GM21723 (cell line): Measurements from ENCODE around the gene MUSTN1.

Experiments
- ATAC-seq: cut with Tn5 transposase; IDR thresholded peaks from one replicate; pipeline ENCODE4 v1.9.1; 2021; ENCODE audit warnings: mild to moderate bottlenecking, moderate library complexity; ENCODE audit not compliant: unreplicated experiment

The MUSTN1 gene

DNA sequence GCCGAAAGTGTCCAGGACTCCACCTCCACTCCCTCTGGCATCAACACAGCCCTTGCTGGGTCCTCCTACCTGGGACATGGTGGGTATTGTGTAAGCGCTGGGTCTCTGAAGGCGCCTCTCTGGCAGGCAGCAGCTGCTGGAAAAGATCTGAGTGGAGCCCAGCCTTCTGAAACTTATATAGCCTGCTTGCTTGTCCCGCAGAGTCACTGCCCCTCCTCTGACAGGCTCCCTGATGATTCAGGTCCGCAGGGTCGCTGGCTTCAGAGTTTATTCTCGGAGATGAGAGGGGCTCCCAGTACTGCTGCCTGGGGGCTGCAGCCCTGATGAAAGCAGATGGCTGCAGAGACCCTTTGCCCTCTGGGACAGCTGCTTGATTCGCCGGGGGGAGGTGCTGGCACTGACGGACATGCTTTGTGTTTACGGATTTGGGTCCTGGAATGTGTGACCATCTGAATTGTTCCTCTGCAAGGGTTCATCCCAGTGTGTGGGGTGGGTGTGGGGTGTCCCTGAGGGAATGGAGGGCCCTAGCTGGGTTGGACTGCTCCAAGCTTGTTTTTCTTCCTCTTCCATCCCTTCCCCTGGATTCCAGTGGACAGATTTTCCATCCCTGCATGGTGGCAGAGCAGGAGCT, at the start of gene MUSTN1:
Gene MUSTN1 (minus strand): TSS at position 149 of the 631 bp plus-strand sequence. CDS start 71 bp downstream, at position 78.
- ATAC-seq, result no peak

DNA sequence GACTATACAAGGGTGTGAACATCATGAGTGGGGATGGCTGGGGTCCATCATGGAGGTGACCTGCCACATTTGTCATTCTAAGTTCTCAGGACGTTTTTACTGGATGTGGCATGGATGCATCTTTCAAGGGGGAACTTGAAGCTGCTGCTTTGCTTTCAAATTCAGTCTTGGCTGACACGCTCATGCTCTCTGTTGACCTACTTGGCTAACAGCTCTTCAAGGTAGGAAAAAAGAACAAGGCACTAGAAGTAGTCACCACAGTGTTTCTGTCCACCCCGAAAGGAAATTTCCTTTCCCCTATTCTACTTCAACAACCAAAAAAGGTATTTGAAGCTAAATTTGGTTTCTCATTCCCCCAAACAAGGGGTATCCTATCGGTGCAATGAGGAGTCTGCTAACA, 47.6 kb upstream of the MUSTN1 start:
- ATAC-seq, result no peak

DNA sequence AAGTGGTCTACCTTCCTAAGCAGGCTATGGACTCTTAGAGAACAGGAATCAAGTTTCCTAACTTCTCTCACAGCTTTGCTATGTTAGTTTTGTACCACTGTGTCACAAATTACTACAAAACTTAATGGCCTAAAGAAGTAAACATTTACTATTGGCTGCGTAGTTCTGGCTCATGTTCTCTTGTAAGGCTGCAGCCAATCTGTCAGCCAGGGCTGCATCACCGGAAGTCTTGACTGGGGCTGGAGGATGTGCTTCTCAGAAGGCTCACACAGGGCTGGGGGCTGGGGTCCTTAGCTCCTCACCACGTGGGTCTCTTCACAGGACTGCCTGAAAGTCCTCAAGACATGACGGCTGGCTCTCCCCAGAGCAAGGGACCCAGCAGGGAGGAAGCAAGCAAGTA, 47.1 kb upstream of the MUSTN1 start:
- ATAC-seq, result no peak

DNA sequence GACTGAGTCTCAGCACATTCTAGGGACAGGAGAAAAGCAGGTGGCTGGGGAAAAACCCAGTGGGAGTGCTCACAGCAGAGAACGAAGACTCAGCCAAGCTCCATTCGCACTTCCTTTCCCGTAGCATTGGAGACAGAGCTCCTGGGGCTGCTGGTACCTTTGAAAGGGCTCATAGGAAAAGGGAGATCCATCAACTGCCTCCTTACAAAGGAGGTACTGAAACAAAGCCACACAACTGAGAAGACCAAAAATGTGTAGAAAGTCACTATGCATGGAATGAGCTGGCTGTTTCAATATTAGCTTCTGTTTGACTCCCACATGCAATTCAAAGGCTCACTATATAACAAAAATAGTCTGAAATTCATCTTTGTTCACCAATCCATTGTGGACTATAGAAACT, 45.7 kb upstream of the MUSTN1 start:
- ATAC-seq, result peak; percentile 73

DNA sequence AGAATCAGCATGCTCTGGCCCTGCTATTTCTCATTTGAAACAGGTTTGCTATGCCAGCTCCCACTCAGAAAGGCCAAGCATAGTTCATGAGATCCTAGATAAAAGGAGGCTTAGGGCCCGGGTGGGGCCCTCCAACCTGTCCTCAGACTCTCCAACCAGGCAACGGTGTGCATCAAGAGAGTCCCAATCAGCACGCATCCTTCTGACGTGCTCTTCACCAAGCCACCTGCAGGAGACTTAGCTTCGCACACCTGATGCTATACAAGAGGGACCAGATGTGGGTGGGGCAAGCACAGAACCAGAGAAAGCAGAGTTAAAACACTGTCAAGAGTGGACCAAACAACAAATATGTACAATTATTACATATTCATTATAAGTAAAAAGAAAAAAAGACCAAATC, 45.2 kb upstream of the MUSTN1 start:
- ATAC-seq, result peak; percentile 14

DNA sequence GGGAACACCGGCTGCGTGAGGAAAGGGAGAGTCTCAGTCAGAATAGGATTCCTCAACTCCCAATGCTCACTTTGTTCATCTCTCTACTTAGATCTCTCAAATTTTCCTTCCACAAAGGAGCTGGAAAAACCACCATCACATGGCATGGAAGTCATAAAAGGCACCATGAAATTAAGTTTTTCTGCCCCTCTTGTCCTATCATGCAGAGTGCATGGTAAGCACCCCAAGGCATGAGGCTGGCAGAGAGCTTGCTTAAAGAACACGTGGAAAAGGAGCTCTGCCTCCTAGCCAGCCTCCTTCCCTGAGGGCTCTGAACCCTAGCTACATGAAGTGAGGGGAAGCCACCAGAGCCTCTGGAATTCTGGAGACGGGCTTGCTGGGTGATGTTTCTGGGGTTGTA, 44.8 kb upstream of the MUSTN1 start:
- no peak for ATAC-seq

DNA sequence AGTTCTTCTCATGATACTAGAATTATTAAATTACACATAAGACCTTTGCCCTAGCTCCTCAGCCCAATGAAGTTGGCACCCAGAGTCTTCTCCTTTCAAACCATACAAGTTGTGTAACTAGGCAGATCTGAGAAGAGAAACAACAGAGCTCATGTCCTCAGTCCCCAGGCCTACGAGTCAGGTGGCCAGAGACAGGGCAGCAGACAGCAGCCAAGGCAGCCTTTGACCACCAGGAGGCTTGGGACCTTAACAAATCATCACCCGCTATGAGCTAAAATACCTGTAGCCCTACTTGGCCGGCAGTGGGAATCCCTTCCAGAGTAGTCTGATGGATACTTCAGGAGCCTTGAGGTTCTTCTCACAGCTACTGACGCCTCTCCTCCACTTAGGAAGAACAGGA, 44.3 kb upstream of the MUSTN1 start:
- no peak for ATAC-seq

DNA sequence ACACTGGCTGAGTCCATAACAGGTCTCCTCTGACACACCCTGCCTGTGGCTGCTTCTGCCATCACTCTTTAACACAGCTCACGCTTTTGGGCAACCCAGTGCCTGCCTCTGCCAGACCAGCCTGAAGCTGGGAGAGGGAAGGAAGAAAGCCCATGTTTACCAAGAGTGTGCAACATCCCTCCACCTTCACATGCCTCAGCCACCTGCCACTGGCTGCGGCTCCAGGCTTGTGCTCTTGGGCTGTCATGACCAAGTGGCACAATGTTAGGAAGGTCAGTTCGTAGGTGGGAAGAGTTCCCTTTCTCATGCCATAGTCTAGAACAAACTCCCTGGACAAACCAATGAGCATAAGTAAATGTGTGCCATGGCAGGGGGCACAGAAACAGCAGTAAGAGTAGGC, 42.3 kb upstream of the MUSTN1 start:
- no peak for ATAC-seq

DNA sequence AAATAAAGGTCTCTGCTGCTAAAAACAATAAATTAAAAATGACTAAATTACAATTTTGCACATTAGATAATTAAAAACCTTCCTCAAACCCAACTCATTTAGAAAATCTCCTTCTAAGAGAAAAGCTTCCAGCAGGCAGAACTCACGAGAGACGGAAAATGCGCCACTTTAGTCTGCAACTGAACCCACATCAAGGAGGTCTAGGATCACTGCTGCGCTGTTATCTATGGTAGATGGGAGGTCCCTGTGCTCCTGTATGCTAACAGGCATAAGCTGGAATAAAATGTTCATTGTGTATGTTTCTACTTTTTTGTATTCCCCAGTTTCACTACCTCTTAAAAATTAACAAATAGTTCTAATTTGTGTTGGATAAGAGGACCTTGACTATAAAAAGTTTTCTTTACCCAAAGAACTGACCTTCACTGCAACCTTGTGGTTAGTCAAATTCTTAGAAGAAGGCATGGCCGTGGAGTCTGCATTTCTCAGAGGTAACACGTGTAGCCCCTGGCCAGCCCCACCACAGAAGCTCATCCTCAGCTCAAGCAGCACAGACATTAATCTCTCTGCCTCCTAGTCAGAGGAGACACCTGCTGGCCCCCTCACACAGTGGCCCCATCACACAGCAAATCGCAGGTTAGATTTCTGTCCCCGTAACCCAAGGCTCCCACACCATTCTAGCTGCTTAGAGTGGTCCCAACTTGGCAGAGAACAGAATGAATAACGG, 40.2 kb upstream of the MUSTN1 start:
- no peak for ATAC-seq

DNA sequence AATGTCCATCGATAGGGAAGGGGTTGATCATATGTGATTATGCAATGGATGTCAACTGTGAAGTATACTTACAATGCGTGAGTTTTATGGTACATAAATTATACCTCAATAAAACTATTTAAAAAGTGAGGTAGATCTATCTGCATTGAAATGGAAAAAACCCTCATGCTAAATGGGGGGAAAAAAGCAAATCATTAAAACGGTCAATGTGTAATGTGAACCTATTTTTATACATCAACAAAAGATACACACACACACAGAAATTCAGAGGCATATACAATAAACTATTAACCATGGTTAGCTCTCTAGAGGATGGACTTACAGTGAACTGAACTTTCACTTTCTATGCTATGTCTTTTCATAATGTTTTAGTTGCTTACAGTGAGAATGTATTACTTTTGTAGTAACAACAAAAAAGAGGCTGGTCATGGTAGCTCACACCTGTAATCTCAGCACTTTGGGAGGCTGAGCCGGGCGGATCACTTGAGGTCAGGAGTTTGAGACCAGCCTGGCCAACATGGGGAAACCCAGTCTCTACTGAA, 39.4 kb upstream of the MUSTN1 start:
- ATAC-seq, result no peak

DNA sequence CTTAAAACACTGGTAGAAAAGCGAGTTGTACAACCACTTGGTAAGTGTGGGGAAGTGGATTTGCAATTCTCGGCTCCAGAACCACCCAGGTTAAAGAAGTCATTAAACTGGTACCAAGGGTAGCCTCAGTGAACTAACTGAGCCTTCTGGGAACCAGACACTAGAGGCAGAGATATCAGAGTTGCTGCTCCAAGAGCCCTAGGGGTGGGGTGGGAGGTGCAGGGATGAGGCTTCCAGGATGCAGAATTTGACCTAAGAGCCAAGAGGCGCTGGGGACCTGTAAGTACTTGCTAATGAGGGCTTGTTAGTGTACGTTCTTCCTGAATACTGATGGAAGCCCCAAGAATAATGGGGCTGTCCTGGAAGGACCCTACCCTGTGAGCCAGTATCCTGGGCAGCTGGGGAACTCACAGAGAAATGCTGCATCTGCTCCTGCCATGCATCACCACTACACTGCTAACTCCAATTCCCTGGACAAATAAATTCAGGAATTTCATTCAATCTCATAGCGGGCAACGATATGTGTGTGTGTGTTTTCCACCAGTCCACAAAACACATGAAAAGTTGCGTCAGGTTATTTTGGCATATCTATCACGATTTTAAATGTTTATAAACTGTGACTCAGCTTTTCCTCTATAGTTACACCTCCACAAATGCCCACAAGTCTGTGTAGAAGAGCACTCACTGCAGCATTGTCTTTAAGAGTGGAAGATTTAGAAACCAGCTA, 38.8 kb upstream of the MUSTN1 start:
- no peak for ATAC-seq

DNA sequence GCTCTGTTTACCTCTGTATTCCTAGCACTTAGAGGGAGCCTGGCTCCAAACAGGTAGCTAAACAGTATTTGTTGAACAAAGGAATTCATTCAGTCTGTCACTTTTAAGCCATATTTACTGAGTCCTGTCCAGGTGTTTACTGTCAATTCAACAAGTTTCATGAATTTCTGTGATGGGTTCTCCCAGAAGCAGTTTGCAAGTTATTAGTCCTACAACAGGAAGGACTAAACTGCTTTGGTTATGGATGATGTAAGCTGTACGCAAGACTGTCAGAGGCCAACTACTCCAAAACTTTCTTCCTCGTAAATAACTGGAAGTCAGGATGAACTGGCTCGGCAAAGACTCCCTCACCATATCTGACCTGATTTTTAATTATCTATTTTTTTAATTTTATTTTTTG, 37.4 kb upstream of the MUSTN1 start:
- no peak for ATAC-seq

DNA sequence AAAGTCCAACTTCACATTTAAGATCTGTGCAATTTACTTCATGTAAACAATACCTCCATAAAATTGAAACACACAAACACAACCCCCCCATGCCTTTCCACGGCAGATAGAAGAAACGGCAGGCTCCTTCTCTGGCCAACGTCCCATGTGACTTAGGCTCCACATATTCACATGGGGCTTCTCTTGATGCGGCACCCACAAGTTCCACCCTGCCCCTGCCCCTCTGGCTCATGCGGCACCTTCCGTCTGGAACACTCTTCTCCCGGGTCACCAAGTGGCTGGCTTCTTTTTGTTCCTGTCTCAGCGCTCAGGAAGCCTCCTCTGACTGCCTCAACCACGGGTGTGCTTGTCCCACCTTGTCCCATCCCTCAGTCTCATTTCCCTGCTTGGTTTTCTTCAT, 36.9 kb upstream of the MUSTN1 start:
- no peak for ATAC-seq

DNA sequence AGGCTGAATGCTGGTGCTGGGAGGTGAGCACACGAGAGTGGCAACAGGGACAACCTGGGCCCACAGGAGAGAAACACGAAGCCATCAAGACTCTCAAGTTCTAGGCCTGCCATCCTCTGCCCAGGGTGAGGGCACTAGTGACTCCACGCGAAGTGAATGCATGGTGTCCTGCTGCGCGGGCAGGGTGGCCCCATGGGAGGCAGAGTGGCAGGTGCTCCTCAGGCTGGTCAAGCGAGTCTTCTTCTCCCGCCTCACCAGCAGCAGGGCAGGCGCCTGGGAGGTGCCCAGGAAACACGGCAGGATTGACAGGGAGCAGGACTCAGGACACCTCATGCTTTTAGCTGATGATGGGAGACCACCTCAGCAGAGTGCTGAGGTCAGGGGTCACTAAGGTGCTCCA, 35.7 kb upstream of the MUSTN1 start:
- no peak for ATAC-seq

DNA sequence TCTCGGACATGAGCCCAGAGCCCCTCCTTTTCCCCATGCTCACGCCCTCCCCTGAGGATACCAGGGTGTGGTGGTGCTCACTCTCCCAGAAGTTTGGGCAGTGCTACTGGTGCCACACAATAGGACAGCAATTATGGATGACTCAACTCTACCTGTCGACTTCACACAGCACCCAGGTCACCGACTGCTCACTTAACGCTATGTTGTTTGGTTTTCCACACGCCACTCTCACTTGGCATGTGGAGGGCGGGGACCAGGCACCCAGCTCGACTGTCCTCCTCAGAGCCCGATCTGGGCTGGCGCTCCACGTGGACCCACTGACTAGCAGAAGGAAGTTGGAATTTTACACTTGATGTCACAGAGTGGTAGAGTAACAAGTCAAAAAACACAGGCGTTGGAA, 31.6 kb upstream of the MUSTN1 start:
- ATAC-seq, result no peak

DNA sequence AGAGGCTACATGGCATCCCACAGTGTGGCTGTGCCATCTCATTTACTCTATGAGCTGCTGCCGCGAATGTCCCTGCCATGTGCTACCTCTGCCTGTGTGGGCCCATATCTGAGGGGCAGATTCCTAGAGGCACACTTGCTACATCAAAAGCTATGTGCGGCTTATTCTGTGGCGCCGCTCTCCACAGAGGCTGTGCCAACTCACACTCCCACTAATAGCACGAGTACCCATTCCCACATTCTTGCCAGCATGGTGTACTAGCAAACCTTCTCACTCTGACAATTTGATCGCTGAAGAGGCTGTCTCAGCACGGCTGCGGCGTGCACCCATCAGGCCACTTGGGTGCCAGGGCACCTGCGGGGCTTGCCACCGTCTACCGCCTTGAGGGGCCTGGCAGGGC, 31.2 kb upstream of the MUSTN1 start:
- ATAC-seq, result no peak

DNA sequence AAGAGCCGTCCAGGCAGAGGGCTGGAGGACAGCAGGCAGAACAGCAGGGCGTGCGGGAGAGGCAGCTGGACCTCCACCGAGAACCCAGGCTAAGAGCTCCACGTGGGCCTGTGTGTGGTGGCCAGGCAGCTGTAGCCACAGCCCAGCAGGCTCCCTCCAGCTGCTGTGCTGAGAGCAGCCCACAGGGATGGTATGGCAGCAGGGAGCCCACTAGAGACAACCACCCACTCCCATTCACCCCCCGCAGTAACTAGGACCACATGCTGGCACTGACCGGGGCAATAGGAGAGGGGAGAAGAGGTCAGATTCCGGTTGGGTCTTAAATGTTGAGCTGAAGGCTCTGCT, 25.6 kb upstream of the MUSTN1 start:
- no peak for ATAC-seq

DNA sequence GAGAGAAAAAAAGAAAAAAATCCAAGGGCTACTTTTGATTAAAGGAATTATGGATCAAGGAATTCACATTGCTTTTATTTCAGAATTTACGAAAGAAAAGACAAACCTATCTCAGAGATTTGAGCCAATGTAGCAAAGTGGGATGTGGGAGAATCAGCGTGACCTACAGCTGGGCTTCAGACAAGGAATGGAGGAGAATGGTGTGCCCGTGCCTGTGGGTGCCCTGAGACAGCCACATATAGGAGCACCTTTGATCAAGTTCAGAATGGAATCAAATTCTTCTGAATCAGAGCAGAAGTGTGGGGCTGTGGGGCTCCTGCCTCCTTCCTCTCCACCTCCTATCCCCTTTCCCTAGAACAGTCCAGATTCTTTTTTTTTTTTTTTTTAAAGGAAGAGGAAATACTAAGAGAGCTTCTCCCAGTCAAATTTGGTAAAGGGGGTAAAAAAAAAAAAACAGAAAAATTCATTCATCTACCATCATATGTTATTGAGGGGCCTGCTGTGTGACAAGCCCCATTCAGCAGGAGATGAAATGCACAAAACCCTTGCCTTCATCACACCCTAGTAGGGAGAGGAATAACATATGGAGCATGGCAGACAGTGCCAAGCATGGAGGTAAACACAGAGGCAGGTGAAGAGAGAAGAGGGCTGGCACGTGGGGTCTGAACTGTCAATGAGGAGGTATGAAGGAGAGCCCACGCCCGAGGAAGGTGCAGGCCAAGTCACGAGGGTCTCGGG, 25.0 kb upstream of the MUSTN1 start:
- ATAC-seq, result no peak

DNA sequence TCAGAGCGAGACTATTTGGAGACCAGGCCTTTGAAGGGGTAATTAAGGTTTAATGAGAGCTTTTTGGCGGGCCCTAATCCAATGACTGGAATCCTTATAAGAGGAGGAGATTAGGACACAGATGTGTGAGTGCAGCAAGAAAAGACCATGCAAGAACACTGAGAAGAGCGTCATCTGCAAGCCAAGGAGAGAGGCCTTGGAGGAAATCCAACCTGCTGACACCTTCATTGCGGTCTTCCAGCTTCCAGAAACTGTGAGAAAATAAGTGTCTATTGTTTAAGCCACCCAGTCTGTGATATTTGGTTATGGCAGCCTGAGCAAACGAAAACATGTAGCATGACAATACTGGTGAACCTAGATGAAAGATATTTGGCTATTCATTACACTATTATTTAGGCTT, 23.0 kb upstream of the MUSTN1 start:
- ATAC-seq, result no peak

DNA sequence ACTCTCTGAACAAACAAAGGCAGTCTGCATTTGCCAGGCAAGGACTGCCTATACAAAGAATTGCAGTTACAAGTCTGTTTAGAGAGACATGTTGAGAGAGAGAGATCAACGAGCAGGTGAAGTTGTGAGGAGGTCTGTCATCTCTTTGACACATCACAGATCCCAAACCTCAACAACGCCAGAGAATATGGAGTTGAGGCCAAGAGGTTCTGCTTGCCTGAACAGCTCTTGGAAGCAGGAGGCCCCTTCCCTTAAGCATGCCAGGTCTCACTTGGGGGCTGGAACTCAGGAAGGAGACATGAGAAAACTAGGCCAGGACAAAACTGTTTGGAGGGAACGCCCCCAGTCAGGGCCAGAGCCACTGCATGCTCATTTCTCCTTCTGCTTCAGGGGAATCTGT, 22.3 kb upstream of the MUSTN1 start:
- ATAC-seq, result no peak

DNA sequence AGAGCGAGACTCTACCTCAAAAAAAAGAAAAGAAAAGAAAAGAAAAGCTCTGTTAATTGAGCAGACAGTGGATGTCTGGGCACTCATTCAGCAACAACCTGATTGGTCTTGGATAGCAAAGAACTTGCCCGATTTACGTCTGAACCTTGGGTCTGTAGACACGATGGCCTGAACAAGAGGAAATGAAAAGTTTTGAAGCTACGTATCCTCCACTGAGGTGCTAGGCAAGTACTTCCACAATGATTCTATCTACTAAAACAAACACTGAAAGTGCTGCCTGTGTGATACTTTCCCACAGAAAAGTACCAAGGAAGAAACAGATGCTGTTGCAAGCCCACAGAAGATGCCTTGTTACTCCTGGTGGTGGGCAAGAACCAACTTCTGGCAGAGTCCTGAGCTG, 21.8 kb upstream of the MUSTN1 start:
- ATAC-seq, result no peak
